ENCODE results near the gene PACC1. TPM values are rescaled to one million over a fixed set of nuclear protein-coding genes. Genes with fewer than 3 reads are reported as not detected.

The PACC1 gene
- total RNA-seq, 1 experiment from 2014 or later, result 17.8 TPM

DNA sequence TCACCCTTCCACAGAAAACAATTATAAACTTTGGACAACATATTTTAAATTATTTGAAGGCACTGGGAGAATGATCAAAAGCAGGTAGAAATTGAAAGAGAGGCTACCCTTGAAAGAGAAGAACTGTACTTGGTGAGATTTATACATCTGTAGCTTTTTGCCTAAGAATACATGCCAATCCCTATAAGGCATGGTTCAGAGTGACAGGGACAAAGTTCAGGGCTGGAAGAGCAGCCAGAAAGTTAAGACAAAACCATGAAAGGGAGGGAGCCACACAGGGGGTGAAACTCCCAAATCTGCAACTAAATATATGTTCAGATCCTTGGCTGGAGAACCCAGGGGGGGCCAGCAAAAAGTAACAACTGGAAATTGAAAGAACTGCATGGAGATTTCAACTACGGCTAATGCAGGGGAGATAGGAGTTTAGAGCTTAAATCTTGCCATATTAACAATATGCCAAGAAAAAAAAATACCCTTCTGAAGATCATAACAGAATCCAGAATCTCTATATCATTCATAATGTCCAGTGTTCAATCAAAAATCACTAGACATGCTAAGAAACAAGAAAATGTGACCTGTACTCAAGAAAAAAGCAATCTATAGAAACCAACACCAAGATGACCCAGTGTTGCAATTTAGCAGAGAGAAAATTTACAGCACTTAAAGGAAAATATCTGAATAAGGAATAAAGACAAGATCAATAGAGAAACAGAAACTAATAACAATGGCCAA lies 25.5 kb downstream of the PACC1 start:
- H3K27me3 Mint-ChIP-seq (ENCODE audit: unreplicated experiment), result no peaks in the 10 kb centered on the region
- intact Hi-C loops (cut with micrococcal nuclease; ENCODE audit: unreplicated experiment), result no loop called here
- H3K27ac Mint-ChIP-seq (ENCODE audit: unreplicated experiment), result no peak overlapping the region
- no peak overlapping the region for H3K4me3 Mint-ChIP-seq (ENCODE audit: low read depth, unreplicated experiment)
- TF ChIP-seq, protein P1, sequence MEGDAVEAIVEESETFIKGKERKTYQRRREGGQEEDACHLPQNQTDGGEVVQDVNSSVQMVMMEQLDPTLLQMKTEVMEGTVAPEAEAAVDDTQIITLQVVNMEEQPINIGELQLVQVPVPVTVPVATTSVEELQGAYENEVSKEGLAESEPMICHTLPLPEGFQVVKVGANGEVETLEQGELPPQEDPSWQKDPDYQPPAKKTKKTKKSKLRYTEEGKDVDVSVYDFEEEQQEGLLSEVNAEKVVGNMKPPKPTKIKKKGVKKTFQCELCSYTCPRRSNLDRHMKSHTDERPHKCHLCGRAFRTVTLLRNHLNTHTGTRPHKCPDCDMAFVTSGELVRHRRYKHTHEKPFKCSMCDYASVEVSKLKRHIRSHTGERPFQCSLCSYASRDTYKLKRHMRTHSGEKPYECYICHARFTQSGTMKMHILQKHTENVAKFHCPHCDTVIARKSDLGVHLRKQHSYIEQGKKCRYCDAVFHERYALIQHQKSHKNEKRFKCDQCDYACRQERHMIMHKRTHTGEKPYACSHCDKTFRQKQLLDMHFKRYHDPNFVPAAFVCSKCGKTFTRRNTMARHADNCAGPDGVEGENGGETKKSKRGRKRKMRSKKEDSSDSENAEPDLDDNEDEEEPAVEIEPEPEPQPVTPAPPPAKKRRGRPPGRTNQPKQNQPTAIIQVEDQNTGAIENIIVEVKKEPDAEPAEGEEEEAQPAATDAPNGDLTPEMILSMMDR (IDR thresholded peaks at IDR 0.05; ENCODE audit: unreplicated experiment), result no peak
- H3K36me3 Mint-ChIP-seq (ENCODE audit: insufficient read depth, unreplicated experiment), result peaks cover 4% of the 10 kb centered on the region
- no peak for DNase-seq
- no TSS peak for BruUV-seq (replicated peaks)
- no peaks in the 10 kb centered on the region for H3K4me1 Mint-ChIP-seq (ENCODE audit: low read depth, unreplicated experiment)
- CTCF ChIA-PET, result no interaction called here
- peaks cover 9% of the 10 kb centered on the region for H3K9me3 Mint-ChIP-seq (ENCODE audit: low read depth, unreplicated experiment)

- no peak overlapping the region for H3K4me3 Mint-ChIP-seq (ENCODE audit: low read depth, unreplicated experiment)
- intact Hi-C loops (cut with micrococcal nuclease; ENCODE audit: unreplicated experiment), result no loop called here
- peaks cover 3% of the 10 kb centered on the region for H3K9me3 Mint-ChIP-seq (ENCODE audit: low read depth, unreplicated experiment)
- peaks cover 4% of the 10 kb centered on the region for H3K36me3 Mint-ChIP-seq (ENCODE audit: insufficient read depth, unreplicated experiment)
- no TSS peak for BruUV-seq (replicated peaks)
- TF ChIP-seq, protein P1 (IDR thresholded peaks at IDR 0.05; ENCODE audit: unreplicated experiment), result no peak
- no peaks in the 10 kb centered on the region for H3K27me3 Mint-ChIP-seq (ENCODE audit: unreplicated experiment)
- no peak overlapping the region for H3K27ac Mint-ChIP-seq (ENCODE audit: unreplicated experiment)
- no peaks in the 10 kb centered on the region for H3K4me1 Mint-ChIP-seq (ENCODE audit: low read depth, unreplicated experiment)
- CTCF ChIA-PET, result interaction anchor here (1.1 kb wide), 1 partner anchor 70 kb away, joined by 3 read pairs; no protein-coding TSS in a partner anchor
- no peak for DNase-seq
These were observed 28.7 kb downstream of the PACC1 start for GRCh38 chr1:212386029-212386428.

GRCh38 chr1:212381397-212382035 lies 33.2 kb downstream of the PACC1 start:
- intact Hi-C loops (cut with micrococcal nuclease; ENCODE audit: unreplicated experiment), result no loop called here
- Mint-ChIP-seq H3K9me3 (ENCODE audit: low read depth, unreplicated experiment) (no peaks in the 10 kb centered on the region), H3K27ac (ENCODE audit: unreplicated experiment) (no peak overlapping the region), H3K4me1 (ENCODE audit: low read depth, unreplicated experiment) (no peaks in the 10 kb centered on the region), H3K27me3 (ENCODE audit: unreplicated experiment) (no peaks in the 10 kb centered on the region), H3K4me3 (ENCODE audit: low read depth, unreplicated experiment) (no peak overlapping the region), H3K36me3 (ENCODE audit: insufficient read depth, unreplicated experiment) (peaks cover 8% of the 10 kb centered on the region)
- BruUV-seq (replicated peaks), result no TSS peak
- DNase-seq, result no peak
- TF ChIP-seq, protein P1 (IDR thresholded peaks at IDR 0.05; ENCODE audit: unreplicated experiment), result no peak
- CTCF ChIA-PET, result no interaction called here

- intact Hi-C loops (cut with micrococcal nuclease; ENCODE audit: unreplicated experiment), result no loop called here
- no TSS peak for BruUV-seq (replicated peaks)
These were observed 35.3 kb downstream of the PACC1 start for GRCh38 chr1:212379366-212379765.

More at GRCh38 chr1:212379366-212379765, 35.3 kb downstream of the PACC1 start:
- Mint-ChIP-seq H3K36me3 (ENCODE audit: insufficient read depth, unreplicated experiment) (peaks cover 6% of the 10 kb centered on the region), H3K9me3 (ENCODE audit: low read depth, unreplicated experiment) (no peaks in the 10 kb centered on the region), H3K27ac (ENCODE audit: unreplicated experiment) (no peak overlapping the region), H3K4me3 (ENCODE audit: low read depth, unreplicated experiment) (no peak overlapping the region), H3K27me3 (ENCODE audit: unreplicated experiment) (no peaks in the 10 kb centered on the region), H3K4me1 (ENCODE audit: low read depth, unreplicated experiment) (no peaks in the 10 kb centered on the region)
- TF ChIP-seq, protein P1 (IDR thresholded peaks at IDR 0.05; ENCODE audit: unreplicated experiment), result no peak
- DNase-seq, result no peak
- CTCF ChIA-PET, result no interaction called here
